HepG2 (cell line): ENCODE data around the gene RPTOR. TPM values are rescaled to one million over a fixed set of nuclear protein-coding genes. Genes with fewer than 3 reads are reported as not detected.

Experiments used
- ATAC-seq: fragments of 200-7000 bp; cut with Tn5 transposase; 3 replicates; pipeline ENCODE4 v1.9.1; 2020; ENCODE audit warnings: mild to moderate bottlenecking, moderate library complexity
- BruUV-seq: library from RNA; stranded (reverse); fragments of 400-500 nt; replicated peaks from 2 replicates; lab custom pipeline; 2021; lab: Mats Ljungman, UMichigan
- CTCF ChIA-PET: fragments of 300-600 bp; formaldehyde crosslinking; extraction: SDS; loops from one replicate; lab custom pipeline; 2021; ENCODE audit warnings: low total read pairs, inconsistent platforms, low intra/inter-chr PET ratio; lab: Yijun Ruan, JAX
- POLR2A ChIA-PET: fragments of 350-600 bp; sonication (Branson Sonifier 250); formaldehyde crosslinking; loops from one replicate; lab custom pipeline; 2020; ENCODE audit warnings: antibody characterized with exemption, inconsistent platforms; lab: Yijun Ruan, JAX
- DNase-seq: peaks from one replicate; pipeline ENCODE4 v3.0.0-alpha.2; 2015; ENCODE audit warnings: low spot score
- FAIRE-seq: peaks from 3 replicates; lab custom pipeline; 2011; peaks lifted over from hg19 to GRCh38; lab: Jason Lieb, UNC
- H2AFZ ChIP-seq: one replicate; pipeline ENCODE4 v1.6.1; 2011; ENCODE audit warnings: low read length, inconsistent platforms
- H3K27ac ChIP-seq: fragments of 300-600 bp; 3 replicates; pipeline ENCODE4 v1.8.0; 2011; ENCODE audit warnings: mixed run types, mild to moderate bottlenecking, mixed read lengths, low read length, inconsistent platforms; ENCODE audit not compliant: insufficient read depth; ENCODE audit errors: extremely low read length
- H3K27me3 ChIP-seq, 2 experiments: fragments of 200-600 bp in 1 of 2; 2 replicates in 1 of 2; 3 replicates in 1 of 2; pipeline versions ENCODE4 v1.6.0 to v1.8.0; 2011; ENCODE audit warnings: low read length in 2 of 2, mild to moderate bottlenecking in 2 of 2, moderate library complexity in 2 of 2, inconsistent platforms in 1 of 2; ENCODE audit not compliant: insufficient read depth in 2 of 2, control insufficient read depth in 1 of 2
- H3K36me3 ChIP-seq, 2 experiments: fragments of 200-600 bp in 1 of 2; replicated peaks in 1 of 2; 2 replicates in 1 of 2; 3 replicates in 1 of 2; pipeline versions ENCODE4 v1.5.1 to v1.8.0; 2011; ENCODE audit warnings: low read length in 2 of 2, inconsistent platforms in 1 of 2; ENCODE audit not compliant: insufficient read depth in 2 of 2, control insufficient read depth in 1 of 2
- H3K4me1 ChIP-seq: 2 replicates; pipeline ENCODE4 v1.5.1; 2012; ENCODE audit warnings: low read length, inconsistent platforms; ENCODE audit not compliant: insufficient read depth
- H3K4me2 ChIP-seq: 2 replicates; pipeline ENCODE4 v1.6.0; 2011; ENCODE audit warnings: low read depth, low read length, inconsistent platforms
- H3K4me3 ChIP-seq, 3 experiments: fragments of 200-600 bp in 1 of 3; sonication (generic), shearing (Covaris generic) in 1 of 3; replicated peaks in 1 of 3; 2 replicates each; pipeline ENCODE4 v1.5.1; 2011 to 2016; ENCODE audit warnings: low read length in 3 of 3, inconsistent platforms in 2 of 3, low read depth in 2 of 3, mild to moderate bottlenecking in 2 of 3, control low read depth in 1 of 3, mixed read lengths in 1 of 3; ENCODE audit not compliant: insufficient read depth in 1 of 3
- H3K79me2 ChIP-seq: one replicate; pipeline ENCODE4 v1.6.1; 2011; ENCODE audit warnings: low read length, inconsistent platforms; ENCODE audit not compliant: insufficient read depth
- H3K9ac ChIP-seq: 2 replicates; pipeline ENCODE4 v1.6.0; 2011; ENCODE audit warnings: mild to moderate bottlenecking, low read depth, low read length, inconsistent platforms; ENCODE audit not compliant: insufficient read depth
- H3K9me3 ChIP-seq: 2 replicates; pipeline ENCODE4 v1.5.1; 2012; ENCODE audit warnings: mild to moderate bottlenecking, low read length
- H4K20me1 ChIP-seq: 2 replicates; pipeline ENCODE4 v1.6.0; 2011; ENCODE audit warnings: inconsistent platforms, mild to moderate bottlenecking, low read length, moderate library complexity; ENCODE audit not compliant: insufficient read depth
- CCAR2 ChIP-seq: fragments of 200-400 bp; formaldehyde crosslinking; optimal IDR thresholded peaks from 2 replicates; pipeline ENCODE3; 2018; ENCODE audit warnings: low read depth, mild to moderate bottlenecking, low read length, moderate library complexity
- MED8 ChIP-seq: sonication (generic); formaldehyde crosslinking; IDR thresholded peaks from 2 replicates; pipeline ENCODE4 v1.8.1; 2023; ENCODE audit warnings: mild to moderate bottlenecking, missing genetic modification reagents; ENCODE audit not compliant: insufficient replicate concordance
- PPARG ChIP-seq: conservative IDR thresholded peaks from 2 replicates; pipeline ENCODE4 v1.6.1; 2016; ENCODE audit warnings: missing biosample characterization, missing genetic modification reagents
- SUZ12 ChIP-seq: fragments of 150-350 bp; IDR thresholded peaks from 2 replicates; pipeline ENCODE4 v1.6.1; 2014; ENCODE audit warnings: low read depth, low read length
- THAP11 ChIP-seq: IDR thresholded peaks from 2 replicates; pipeline ENCODE4 v1.6.1; 2016; ENCODE audit warnings: missing biosample characterization, missing genetic modification reagents
- ZMYM3 ChIP-seq: sonication (generic); formaldehyde crosslinking; IDR thresholded peaks from 2 replicates; pipeline ENCODE4 v1.5.1; 2020; ENCODE audit warnings: mild to moderate bottlenecking, missing genetic modification reagents
- ZNF703 ChIP-seq: sonication (generic); formaldehyde crosslinking; IDR thresholded peaks from 2 replicates; pipeline ENCODE4 v1.5.1; 2020; ENCODE audit warnings: missing genetic modification reagents, mild to moderate bottlenecking, moderate library complexity, borderline replicate concordance
- WGBS: methylation state at CpG from one replicate; pipeline ENCODE4 v1.1.6; 2017; ENCODE audit warnings: low lambda C conversion rate; 5-methylcytosine and 5-hydroxymethylcytosine counted together
- in situ Hi-C: cut with HindIII; loops from 2 replicates; pipeline ENCODE4 v1.10.0; 2017; ENCODE audit warnings: low pct_unique_long_range_greater_than_20kb; ENCODE audit not compliant: extremely low pct_ligation_motif_present
- intact Hi-C: fragments of 100-400 bp; cut with micrococcal nuclease; formaldehyde crosslinking; loops from one replicate; pipeline ENCODE4 v1.10.0; 2022; ENCODE audit not compliant: unreplicated experiment
- polyA plus RNA-seq, 8 experiments: library from polyadenylated mRNA; depleted of rRNA in 3 of 8; stranded (reverse) in 7 of 8; unstranded in 1 of 8; fragments of >200 nt; fragmentation: Illumina TruSeq in 4 of 8; extraction: Trizol in 4 of 8; gene quantifications; 2 replicates each; pipeline versions ENCODE4 v1.2.1 to v1.2.3, GENCODE V29; 2011 to 2016; ENCODE audit warnings: low read depth in 4 of 8, missing spikeins in 1 of 8, mixed read lengths in 1 of 8; ENCODE audit not compliant: insufficient read depth in 1 of 8
- total RNA-seq, 5 experiments: library from RNA; depleted of rRNA; stranded (reverse); fragments of >200 nt; fragmentation: Illumina TruSeq; extraction: Trizol; gene quantifications; 2 replicates each; pipeline ENCODE4 v1.2.3, GENCODE V29; 2016; ENCODE audit warnings: low read depth in 1 of 5

RPTOR gene
- total and polyA plus RNA-seq, 2 of the 13 experiments (the other 11 are each of a cell fraction or from before 2014, with no cell fraction given) = 6.6 to 25.3 TPM

GRCh38 chr17:81006891-81007290 lies 462.3 kb downstream of the RPTOR start:
- no peak for TF ChIP-seq ZNF703
- TF ChIP-seq SUZ12 = no peak
- no peak for TF ChIP-seq CCAR2
- no peak for TF ChIP-seq MED8
- CTCF ChIA-PET = no interaction called here
- Histone ChIP-seq H2AFZ (no peak overlapping the region), H3K4me1 (peaks cover 31% of the 10 kb centered on the region), H3K27ac (no peak overlapping the region), H4K20me1 (no peaks in the 10 kb centered on the region), H3K9ac (no peak overlapping the region), H3K36me3 (no peaks in the 10 kb centered on the region), H3K4me2 (no peak overlapping the region), H3K4me3 (no peak overlapping the region), H3K27me3 (peaks cover 8 to 76% of the 10 kb centered on the region in 2 experiments; a peak in 4 of 5 replicates), H3K79me2 (no peaks in the 10 kb centered on the region), H3K9me3 (peaks cover 9% of the 10 kb centered on the region)
- no TSS peak for BruUV-seq
- POLR2A ChIA-PET = no interaction called here
- in situ Hi-C loops = no loop called here
- intact Hi-C loops = no loop called here
- WGBS = 60% methylated on average over 10 of the region's 10 CpGs
- no peak for ATAC-seq
- no peak for DNase-seq
- FAIRE-seq = no peak

GRCh38 chr17:81008140-81008539 lies 463.5 kb downstream of the RPTOR start:
- POLR2A ChIA-PET = interaction anchor here (1.4 kb wide), 1 partner anchor 21 kb away, joined by 3 read pairs; no protein-coding TSS in a partner anchor
- CTCF ChIA-PET = no interaction called here
- intact Hi-C loops = no loop called here

More at GRCh38 chr17:81008140-81008539, 463.5 kb downstream of the RPTOR start:
- no peaks in the 10 kb centered on the region for H3K36me3 ChIP-seq
- TF ChIP-seq PPARG (no peak), THAP11 (CRISPR knock-in tag) (no peak), ZMYM3 (CRISPR knock-in tag) (no peak)
- peaks cover 34% of the 10 kb centered on the region for H3K4me1 ChIP-seq
- no peak for ATAC-seq
- no peak overlapping the region for H3K4me2 ChIP-seq
- no peak for FAIRE-seq
- H3K4me3 ChIP-seq = no peak overlapping the region
- H3K27me3 ChIP-seq = peaks cover 8 to 70% of the 10 kb centered on the region in 2 experiments; a peak in 4 of 5 replicates
- WGBS = 57% methylated on average over 11 of the region's 11 CpGs
- H3K9ac ChIP-seq = no peak overlapping the region
- DNase-seq = no peak
- BruUV-seq = no TSS peak
- H3K9me3 ChIP-seq = peaks cover 9% of the 10 kb centered on the region
- H3K79me2 ChIP-seq = no peaks in the 10 kb centered on the region
- H2AFZ ChIP-seq = no peak overlapping the region
- no peak overlapping the region for H3K27ac ChIP-seq
- in situ Hi-C loops = no loop called here
- no peaks in the 10 kb centered on the region for H4K20me1 ChIP-seq
